Mesodermal cell (in vitro differentiated cells): ENCODE data around the gene CDKN2B-AS1.

Source experiments
- H3K27ac ChIP-seq: 2 replicates; pipeline ENCODE4 v1.7.0; 2013; ENCODE audit warnings: mild to moderate bottlenecking, low read depth, low read length, moderate library complexity; ENCODE audit not compliant: severe bottlenecking
- H3K36me3 ChIP-seq: 2 replicates; pipeline ENCODE4 v1.7.1; 2013; ENCODE audit warnings: mild to moderate bottlenecking, low read length, moderate library complexity; ENCODE audit not compliant: control insufficient read depth, insufficient read depth
- H3K4me1 ChIP-seq: one replicate; pipeline ENCODE4 v1.7.1; 2013; ENCODE audit warnings: mild to moderate bottlenecking, low read length; ENCODE audit not compliant: insufficient read depth, control insufficient read depth, poor library complexity, severe bottlenecking
- H3K4me3 ChIP-seq: 2 replicates; pipeline ENCODE4 v1.7.0; 2013; ENCODE audit warnings: low read length, control low read depth, mild to moderate bottlenecking; ENCODE audit not compliant: insufficient read depth, poor library complexity, severe bottlenecking; ENCODE audit errors: extremely low read depth
- H3K9me3 ChIP-seq: 2 replicates; pipeline ENCODE4 v1.7.1; 2013; ENCODE audit warnings: mild to moderate bottlenecking, low read length, moderate library complexity; ENCODE audit not compliant: control insufficient read depth
- WGBS, 2 experiments: methylation state at CpG; one replicate each; pipeline ENCODE4 v1.1.5; 2013; ENCODE audit warnings: missing lambda C conversion rate in 2 of 2; ENCODE audit not compliant: insufficient coverage in 2 of 2; 5-methylcytosine and 5-hydroxymethylcytosine counted together

Gene CDKN2B-AS1

GRCh38 chr9:22158927-22159346 is 164.3 kb downstream of the CDKN2B-AS1 start:
- Histone ChIP-seq H3K36me3 (no peaks in the 10 kb centered on the region), H3K9me3 (no peaks in the 10 kb centered on the region), H3K27ac (peak overlapping the region; percentile 18), H3K4me3 (no peak overlapping the region), H3K4me1 (peaks cover 36% of the 10 kb centered on the region)
- 88% methylated on average over 1 of the region's 3 CpGs; no CpG with 5 or more reads in 1 of the 2 experiments for WGBS, 2 experiments

- Histone ChIP-seq H3K36me3 (no peaks in the 10 kb centered on the region), H3K9me3 (no peaks in the 10 kb centered on the region), H3K27ac (no peak overlapping the region), H3K4me1 (peaks cover 36% of the 10 kb centered on the region), H3K4me3 (no peak overlapping the region)
- WGBS, 2 experiments: 100% methylated on average over 1 of the region's 1 CpG; no CpG with 5 or more reads in 1 of the 2 experiments
Measured at GRCh38 chr9:22159586-22159985, 165.0 kb downstream of the CDKN2B-AS1 start.

- no CpG with 5 or more reads among the region's 1 CpG for WGBS, 2 experiments
- H3K27ac ChIP-seq: no peak overlapping the region
- no peaks in the 10 kb centered on the region for H3K36me3 ChIP-seq
- peaks cover 37% of the 10 kb centered on the region for H3K4me1 ChIP-seq
- H3K4me3 ChIP-seq: no peak overlapping the region
- H3K9me3 ChIP-seq: no peaks in the 10 kb centered on the region
Measured at GRCh38 chr9:22160221-22160620, 165.6 kb downstream of the CDKN2B-AS1 start.

DNA sequence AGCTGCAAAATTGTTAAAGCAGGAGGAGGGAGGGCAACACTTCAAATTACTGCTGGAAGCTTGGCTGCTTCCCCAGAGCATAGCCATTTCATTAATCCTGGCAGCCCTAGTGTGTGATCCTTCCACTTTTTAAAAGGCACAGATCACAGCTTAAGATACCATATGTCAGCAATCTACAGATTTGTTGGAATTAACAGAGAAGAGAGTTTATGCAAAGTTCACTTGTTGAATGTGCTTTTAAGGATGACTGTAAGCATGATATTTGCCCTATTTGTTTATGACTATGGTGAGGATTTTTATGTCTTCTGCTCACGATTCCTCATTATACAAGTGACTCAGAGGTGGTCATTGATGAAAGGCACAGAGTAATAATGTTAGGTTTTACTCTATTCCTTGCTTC is 170.6 kb downstream of the CDKN2B-AS1 start:
- Histone ChIP-seq H3K36me3 (no peaks in the 10 kb centered on the region), H3K4me1 (peaks cover 9% of the 10 kb centered on the region), H3K27ac (no peak overlapping the region), H3K4me3 (no peak overlapping the region), H3K9me3 (no peaks in the 10 kb centered on the region)
- WGBS, 2 experiments: no CpG with 5 or more reads among the region's 1 CpG

DNA sequence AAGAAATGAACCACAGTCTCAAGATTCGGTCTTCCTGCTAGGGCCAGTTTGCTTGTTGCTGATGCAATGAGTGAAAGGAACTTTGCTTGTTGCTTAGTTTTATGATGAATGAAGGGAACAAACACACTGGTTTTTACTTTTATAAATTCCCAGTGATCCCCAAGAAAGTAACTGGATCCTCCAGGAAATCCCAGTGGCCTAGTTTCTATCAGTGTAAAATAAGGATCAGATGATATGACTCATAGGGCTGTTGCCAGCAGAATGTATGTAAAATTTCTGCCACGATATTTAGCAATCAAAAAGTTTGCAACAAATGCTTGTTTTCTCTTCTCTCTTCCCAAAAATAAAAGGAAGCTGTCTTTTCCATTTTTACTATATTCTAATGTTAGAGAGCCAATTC is 174.7 kb downstream of the CDKN2B-AS1 start:
- Histone ChIP-seq H3K27ac (no peak overlapping the region), H3K9me3 (no peaks in the 10 kb centered on the region), H3K36me3 (no peaks in the 10 kb centered on the region), H3K4me1 (peaks cover 11% of the 10 kb centered on the region), H3K4me3 (no peak overlapping the region)
- no CpG with 5 or more reads among the region's 2 CpGs for WGBS, 2 experiments

- H3K4me3 ChIP-seq: no peak overlapping the region
- H3K9me3 ChIP-seq: no peaks in the 10 kb centered on the region
- no peak overlapping the region for H3K27ac ChIP-seq
- WGBS, 2 experiments: no CpG with 5 or more reads among the region's 1 CpG
- peaks cover 11% of the 10 kb centered on the region for H3K4me1 ChIP-seq
- no peaks in the 10 kb centered on the region for H3K36me3 ChIP-seq
Measured at GRCh38 chr9:22169727-22170503, 175.3 kb downstream of the CDKN2B-AS1 start.
